NB4 (cell line): Measurements from ENCODE around the gene ACADL.

Experiments
- MAX ChIP-seq: IDR thresholded peaks from 2 replicates; pipeline ENCODE4 v1.6.1; 2011; ENCODE audit warnings: low read depth, low read length
- MYC ChIP-seq: IDR thresholded peaks from 2 replicates; pipeline ENCODE4 v1.6.1; 2011; ENCODE audit warnings: low read depth, low read length
- POLR2A ChIP-seq: IDR thresholded peaks from 2 replicates; pipeline ENCODE4 v1.6.1; 2011; ENCODE audit warnings: mild to moderate bottlenecking; ENCODE audit not compliant: insufficient read length; ENCODE audit errors: extremely low read depth
- TF ChIP-seq, protein P1 (sequence below): IDR thresholded peaks from one replicate; pipeline ENCODE4 v1.5.1; 2012; ENCODE audit warnings: low read depth, low read length

- no peak for TF ChIP-seq POLR2A
- TF ChIP-seq, protein P1, sequence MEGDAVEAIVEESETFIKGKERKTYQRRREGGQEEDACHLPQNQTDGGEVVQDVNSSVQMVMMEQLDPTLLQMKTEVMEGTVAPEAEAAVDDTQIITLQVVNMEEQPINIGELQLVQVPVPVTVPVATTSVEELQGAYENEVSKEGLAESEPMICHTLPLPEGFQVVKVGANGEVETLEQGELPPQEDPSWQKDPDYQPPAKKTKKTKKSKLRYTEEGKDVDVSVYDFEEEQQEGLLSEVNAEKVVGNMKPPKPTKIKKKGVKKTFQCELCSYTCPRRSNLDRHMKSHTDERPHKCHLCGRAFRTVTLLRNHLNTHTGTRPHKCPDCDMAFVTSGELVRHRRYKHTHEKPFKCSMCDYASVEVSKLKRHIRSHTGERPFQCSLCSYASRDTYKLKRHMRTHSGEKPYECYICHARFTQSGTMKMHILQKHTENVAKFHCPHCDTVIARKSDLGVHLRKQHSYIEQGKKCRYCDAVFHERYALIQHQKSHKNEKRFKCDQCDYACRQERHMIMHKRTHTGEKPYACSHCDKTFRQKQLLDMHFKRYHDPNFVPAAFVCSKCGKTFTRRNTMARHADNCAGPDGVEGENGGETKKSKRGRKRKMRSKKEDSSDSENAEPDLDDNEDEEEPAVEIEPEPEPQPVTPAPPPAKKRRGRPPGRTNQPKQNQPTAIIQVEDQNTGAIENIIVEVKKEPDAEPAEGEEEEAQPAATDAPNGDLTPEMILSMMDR: no peak
- TF ChIP-seq MAX: no peak
- TF ChIP-seq MYC: no peak
Observed at GRCh38 chr2:210259687-210260086, 34.4 kb upstream of the ACADL start.
